Activated CD4-positive, alpha-beta T cell treated with anti-CD3 and anti-CD28 coated beads, Interleukin-2, Interleukin-4, amounts not matched to agents 100 ng/mL and 50 ng/mL, durations not matched to agents 16 hours and 8 hours (primary cell): ENCODE data around the gene PCDHA4.
"Not testable (repeated sequence)": the region's sequence is repeated elsewhere in the genome, so short reads cannot be mapped to it uniquely, and the experiment has no call there.

Experiments used
- DNase-seq: peaks from one replicate; pipeline ENCODE4 v3.0.0-alpha.2; 2020; ENCODE audit warnings: low spot score

Gene PCDHA4

DNA sequence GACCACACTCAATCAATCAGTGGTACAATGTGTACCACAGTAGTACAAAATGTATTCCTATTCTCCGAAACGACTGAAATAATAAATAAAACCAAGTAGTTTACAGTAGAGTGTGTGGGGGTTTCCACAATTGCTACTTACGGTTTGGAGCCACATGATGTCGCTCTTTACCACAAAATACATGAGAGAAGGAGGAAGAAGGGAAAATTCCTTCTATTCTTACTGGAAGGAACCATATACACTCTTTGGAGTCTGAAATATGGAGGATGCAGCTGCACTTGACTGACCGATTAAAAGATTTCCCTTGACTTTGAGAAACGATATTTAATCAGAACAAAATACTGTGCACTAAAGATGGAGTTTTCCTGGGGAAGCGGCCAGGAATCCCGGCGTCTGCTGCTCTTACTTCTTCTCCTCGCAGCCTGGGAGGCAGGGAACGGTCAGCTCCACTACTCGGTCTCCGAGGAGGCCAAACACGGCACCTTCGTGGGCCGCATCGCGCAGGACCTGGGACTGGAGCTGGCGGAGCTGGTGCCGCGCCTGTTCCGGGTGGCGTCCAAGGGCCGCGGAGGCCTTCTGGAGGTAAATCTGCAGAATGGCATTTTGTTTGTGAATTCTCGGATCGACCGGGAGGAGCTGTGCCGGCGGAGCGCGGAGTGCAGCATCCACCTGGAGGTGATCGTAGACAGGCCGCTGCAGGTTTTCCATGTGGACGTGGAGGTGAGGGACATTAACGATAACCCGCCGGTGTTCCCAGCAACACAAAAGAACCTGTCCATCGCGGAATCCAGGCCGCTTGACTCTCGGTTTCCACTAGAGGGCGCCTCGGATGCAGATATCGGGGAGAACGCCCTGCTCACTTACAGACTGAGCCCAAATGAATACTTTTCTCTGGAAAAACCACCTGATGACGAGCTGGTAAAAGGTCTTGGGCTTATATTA is at the start of gene PCDHA4:
Gene PCDHA4, plus strand, starts transcription at position 235 of the 942 bp plus-strand sequence.
- peak; percentile 17 for DNase-seq

DNA sequence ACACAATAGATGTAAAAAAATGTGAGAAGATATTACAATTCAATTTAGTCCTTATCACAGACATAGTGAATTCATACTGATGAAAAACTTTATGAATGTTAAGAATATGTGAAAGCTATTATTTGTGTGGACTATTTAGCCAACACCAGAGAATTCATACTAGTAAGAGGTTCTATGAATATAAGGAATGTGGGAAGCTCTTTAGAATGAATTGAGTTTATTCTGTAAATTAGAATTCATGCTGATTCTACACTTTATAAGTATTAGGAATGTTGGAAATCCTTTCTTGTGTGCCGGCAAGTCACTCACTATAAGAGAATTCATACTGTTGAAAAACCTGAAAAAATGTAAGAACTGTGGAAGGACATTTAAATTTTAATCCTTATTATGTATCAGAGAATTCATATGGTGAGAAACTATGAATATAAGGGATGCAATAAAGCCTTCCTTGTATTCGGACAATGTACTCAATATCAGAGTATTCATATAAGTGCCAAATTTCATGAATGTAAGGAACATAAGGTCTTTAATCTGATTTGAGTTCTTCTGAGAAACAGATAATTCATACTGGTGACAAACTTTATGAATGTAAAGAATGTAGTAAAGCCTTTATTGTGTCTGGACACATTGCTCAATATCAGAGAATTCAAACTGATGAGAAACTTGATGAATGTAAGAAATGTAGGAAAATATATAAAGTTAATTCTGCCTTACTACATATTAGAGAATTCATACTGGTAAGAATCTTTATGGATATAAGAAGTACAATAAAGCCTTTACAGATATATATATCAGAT is 42.5 kb upstream of the PCDHA4 start:
- DNase-seq = no peak

DNA sequence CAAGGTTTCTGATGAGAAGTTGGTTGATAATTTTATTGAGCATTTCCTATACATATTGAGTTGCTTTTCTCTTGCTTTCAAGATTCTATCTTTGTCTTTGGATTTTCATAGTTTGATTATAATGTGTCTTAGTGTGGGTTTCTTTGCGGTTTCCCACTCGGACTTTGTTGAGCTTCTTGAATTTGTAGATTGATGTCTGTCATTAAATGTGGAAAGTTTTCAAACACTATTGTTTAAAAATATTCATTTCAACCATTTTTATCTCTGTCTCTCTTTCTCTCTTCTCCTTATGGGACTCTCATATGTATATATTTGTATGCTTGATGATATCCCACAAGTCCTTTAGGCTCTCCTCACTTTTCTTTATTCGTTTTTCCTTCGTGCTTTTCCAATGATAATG is 39.4 kb upstream of the PCDHA4 start:
- DNase-seq = no peak

DNA sequence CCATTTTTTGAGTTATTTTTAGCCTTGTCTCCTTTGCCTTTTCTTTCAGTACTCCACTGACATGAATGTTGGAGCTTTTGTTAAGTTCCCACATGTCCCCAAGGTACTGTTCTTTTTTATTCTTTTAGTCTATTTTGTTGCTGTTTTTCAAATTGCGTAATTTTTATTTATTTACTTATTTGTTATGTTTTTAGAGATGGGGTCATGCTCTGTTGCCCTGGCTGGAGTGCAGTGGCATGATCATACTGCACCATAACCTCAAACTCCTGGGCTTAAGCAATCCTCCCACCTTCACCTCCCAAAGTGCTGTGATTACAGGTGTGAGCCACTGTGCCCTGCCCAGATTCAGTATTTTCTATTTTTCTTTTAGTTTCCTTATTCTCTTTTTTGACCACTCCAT is 26.4 kb upstream of the PCDHA4 start:
- DNase-seq = no peak

DNA sequence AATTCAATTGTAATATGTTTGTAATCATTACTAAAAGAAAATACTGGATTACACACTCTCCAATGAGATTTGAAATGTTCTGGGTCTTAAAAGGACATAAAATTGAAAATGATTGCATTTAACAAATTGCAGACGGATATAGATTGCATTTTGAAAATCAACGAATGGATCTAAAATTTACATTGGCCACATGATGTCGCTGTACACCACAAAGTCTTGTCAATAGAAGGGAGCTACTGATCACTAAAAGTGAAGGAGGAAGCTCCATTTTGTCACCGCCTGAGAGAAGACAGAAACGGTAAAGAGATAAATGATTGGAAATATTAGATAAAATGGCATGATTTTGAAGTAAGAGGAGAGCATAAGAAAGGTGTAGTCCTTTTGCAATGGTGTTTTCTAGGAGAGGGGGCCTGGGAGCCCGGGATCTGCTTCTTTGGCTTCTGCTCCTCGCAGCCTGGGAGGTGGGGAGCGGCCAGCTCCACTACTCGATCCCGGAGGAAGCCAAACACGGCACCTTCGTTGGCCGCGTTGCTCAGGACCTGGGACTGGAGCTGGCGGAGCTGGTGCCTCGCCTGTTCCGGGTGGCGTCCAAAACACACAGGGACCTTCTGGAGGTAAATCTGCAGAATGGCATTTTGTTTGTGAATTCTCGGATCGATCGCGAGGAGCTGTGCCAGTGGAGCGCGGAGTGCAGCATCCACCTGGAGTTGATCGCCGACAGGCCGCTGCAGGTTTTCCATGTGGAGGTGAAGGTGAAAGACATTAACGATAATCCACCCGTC is 20.8 kb upstream of the PCDHA4 start, which contains the start of gene PCDHA1:
Gene PCDHA1, plus strand, starts transcription at position 236 of the 782 bp plus-strand sequence.
- no peak for DNase-seq

DNA sequence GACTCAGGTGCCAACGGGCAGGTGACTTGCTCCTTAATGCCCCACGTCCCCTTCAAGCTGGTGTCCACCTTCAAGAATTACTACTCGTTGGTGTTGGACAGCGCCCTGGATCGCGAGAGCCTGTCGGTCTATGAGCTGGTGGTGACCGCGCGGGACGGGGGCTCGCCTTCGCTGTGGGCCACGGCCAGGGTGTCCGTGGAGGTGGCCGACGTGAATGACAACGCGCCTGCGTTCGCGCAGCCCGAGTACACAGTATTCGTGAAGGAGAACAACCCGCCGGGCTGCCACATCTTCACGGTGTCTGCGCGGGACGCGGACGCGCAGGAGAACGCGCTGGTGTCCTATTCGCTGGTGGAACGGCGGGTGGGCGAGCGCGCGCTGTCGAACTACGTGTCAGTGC is 19.4 kb upstream of the PCDHA4 start:
- not testable (repeated sequence) for DNase-seq

DNA sequence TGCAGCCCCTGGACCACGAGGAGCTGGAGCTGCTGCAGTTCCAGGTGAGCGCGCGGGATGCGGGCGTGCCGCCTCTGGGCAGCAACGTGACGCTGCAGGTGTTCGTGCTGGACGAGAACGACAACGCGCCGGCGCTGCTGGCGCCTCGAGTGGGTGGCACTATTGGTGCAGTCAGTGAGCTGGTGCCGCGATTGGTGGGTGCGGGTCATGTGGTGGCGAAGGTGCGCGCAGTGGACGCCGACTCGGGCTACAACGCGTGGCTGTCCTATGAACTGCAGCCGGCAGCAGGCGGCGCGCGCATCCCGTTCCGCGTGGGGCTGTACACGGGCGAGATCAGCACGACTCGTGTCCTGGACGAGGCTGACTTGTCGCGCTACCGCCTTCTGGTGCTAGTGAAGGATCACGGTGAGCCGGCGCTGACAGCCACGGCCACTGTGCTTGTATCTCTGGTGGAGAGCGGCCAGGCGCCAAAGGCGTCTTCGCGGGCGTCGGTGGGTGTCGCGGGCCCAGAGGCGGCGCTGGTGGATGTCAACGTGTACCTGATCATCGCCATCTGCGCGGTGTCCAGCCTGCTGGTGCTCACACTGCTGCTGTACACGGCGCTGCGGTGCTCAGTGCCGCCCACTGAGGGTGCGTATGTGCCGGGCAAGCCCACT is 18.9 kb upstream of the PCDHA4 start:
- not testable (repeated sequence) for DNase-seq

DNA sequence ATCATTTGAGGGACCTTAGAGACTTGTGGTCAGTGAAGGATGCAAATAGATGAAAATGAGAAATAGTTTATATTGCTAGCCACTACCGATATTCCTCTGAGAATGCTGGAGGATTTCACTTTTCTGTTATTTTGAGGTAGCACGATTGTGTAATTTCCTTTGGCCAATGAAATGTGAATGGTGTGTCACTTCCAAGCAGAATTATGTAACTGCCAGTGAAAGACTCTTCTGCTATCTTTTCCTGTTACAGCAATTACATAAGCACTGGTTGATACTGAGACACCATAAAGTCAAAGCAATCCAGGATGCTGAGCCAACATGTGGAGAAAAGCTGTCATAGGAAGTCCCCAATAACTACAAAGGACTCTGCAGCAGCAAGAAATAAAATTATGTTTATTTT is 15.8 kb upstream of the PCDHA4 start:
- DNase-seq = no peak

DNA sequence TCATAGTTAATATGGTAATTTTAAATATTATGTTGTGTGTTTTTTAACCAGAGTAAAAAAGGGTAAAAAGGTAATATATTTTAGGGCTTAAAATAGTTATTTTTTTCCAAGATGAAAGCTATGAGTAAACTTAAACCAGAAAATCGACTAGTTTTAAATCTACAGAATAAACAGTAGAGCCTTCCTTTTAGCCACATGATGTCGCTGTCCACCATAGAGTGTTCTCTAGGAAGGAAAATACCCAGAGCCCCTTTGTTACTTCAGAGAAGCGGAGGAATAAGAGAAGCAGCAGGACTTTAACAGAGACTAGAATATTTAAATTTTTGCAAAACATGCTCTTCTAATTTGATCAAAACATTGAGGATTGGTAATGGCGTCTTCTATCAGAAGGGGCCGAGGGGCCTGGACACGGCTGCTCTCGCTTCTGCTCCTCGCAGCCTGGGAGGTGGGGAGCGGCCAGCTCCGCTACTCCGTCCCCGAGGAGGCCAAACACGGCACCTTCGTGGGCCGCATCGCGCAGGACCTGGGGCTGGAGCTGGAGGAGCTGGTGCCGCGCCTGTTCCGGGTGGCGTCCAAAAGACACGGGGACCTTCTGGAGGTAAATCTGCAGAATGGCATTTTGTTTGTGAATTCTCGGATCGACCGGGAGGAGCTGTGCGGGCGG is 12.1 kb upstream of the PCDHA4 start, which contains the start of gene PCDHA2:
Gene PCDHA2, plus strand, starts transcription at position 258 of the 664 bp plus-strand sequence.
- DNase-seq = no peak

DNA sequence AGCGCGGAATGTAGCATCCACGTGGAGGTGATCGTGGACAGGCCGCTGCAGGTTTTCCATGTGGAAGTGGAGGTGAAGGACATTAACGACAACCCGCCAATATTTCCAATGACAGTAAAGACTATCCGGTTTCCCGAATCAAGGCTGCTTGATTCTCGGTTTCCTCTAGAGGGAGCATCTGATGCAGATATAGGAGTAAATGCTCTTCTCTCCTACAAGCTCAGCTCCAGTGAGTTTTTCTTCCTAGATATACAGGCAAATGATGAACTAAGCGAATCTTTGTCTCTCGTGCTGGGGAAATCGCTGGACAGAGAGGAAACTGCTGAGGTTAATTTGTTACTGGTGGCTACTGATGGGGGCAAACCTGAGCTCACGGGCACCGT is 11.6 kb upstream of the PCDHA4 start:
- DNase-seq = no peak

DNA sequence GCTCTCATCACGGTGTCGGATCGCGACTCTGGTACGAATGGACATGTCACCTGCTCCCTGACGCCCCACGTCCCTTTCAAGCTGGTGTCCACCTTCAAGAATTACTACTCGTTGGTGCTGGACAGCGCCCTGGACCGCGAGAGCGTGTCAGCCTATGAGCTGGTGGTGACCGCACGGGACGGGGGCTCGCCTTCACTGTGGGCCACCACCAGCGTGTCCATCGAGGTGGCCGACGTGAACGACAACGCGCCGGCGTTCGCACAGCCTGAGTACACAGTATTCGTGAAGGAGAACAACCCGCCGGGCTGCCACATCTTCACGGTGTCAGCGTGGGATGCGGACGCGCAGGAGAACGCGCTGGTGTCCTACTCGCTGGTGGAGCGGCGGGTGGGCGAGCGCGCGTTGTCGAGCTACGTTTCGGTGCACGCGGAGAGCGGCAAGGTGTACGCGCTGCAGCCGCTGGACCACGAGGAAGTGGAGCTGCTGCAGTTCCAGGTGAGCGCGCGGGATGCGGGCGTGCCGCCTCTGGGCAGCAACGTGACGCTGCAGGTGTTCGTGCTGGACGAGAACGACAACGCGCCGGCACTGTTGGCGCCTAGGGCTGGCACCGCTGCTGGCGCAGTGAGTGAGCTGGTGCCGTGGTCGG is 10.7 kb upstream of the PCDHA4 start:
- not testable (repeated sequence) for DNase-seq

DNA sequence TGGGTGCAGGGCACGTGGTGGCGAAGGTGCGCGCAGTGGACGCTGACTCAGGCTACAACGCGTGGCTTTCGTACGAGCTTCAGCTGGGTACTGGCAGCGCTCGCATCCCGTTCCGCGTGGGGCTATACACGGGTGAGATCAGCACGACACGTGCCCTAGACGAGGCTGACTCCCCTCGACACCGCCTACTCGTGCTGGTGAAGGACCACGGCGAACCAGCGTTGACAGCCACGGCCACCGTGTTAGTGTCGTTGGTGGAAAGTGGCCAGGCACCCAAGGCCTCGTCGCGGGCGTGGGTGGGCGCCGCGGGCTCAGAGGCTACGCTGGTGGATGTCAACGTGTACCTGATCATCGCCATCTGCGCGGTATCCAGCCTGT is 10.2 kb upstream of the PCDHA4 start:
- DNase-seq = no peak

DNA sequence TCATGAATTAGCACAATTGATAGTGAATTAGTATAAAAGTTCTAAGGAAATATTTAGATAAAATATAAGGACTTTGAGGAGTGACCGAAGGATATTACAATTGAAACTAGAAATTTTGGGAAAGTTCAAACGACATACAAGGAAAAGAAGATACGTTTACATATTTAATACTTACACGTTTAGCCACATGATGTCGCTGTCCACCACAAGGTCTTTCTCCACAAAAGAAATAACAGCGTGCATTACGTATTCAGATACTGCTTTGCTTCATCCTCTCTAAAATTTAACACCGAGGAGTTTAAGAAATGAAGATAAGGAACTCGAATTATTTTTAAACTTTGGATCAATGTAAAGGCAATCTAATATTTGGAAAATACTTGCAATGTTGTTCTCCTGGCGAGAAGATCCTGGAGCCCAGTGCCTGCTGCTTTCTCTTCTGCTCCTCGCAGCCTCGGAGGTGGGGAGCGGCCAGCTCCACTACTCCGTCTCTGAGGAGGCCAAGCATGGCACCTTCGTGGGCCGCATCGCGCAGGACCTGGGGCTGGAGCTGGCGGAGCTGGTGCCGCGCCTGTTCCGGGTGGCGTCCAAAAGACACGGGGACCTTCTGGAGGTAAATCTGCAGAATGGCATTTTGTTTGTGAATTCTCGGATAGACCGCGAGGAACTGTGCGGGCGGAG is 5.9 kb upstream of the PCDHA4 start, which contains the start of gene PCDHA3:
Gene PCDHA3, plus strand, starts transcription at position 242 of the 678 bp plus-strand sequence.
- DNase-seq = no peak

DNA sequence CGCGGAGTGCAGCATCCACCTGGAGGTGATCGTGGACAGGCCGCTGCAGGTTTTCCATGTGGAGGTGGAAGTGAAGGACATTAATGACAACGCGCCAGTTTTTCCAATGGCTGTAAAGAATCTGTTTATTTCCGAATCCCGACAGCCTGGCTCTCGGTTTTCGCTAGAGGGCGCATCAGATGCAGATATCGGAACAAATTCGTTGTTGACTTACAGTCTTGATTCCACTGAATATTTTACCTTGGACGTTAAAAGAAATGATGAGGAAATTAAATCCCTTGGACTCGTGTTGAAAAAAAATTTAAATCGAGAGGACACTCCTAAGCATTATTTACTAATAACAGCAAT is 5.4 kb upstream of the PCDHA4 start:
- DNase-seq = no peak

DNA sequence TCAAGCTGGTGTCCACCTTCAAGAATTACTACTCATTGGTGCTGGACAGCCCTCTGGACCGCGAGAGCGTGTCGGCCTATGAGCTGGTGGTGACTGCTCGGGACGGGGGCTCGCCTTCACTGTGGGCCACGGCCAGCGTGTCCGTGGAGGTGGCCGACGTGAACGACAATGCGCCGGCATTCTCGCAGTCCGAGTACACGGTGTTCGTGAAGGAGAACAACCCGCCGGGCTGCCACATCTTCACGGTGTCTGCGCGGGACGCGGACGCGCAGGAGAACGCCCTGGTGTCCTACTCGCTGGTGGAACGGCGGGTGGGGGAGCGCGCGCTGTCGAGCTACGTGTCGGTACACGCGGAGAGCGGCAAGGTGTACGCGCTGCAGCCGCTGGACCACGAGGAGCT is 4.5 kb upstream of the PCDHA4 start:
- not testable (repeated sequence) for DNase-seq

DNA sequence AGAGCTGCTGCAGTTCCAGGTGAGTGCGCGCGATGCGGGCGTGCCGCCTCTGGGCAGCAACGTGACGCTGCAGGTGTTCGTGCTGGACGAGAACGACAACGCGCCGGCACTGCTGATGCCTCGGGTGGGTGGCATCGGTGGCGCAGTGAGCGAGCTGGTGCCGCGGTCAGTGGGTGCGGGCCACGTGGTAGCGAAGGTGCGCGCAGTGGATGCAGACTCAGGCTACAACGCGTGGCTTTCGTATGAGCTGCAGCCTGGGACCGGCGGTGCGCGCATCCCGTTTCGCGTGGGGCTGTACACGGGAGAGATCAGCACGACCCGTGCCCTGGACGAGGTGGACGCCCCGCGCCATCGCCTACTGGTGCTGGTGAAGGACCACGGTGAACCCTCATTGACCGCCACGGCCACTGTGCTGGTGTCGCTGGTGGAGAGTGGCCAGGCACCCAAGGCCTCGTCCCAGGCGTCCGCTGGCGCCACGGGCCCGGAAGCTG is 4.0 kb upstream of the PCDHA4 start:
- no peak for DNase-seq

DNA sequence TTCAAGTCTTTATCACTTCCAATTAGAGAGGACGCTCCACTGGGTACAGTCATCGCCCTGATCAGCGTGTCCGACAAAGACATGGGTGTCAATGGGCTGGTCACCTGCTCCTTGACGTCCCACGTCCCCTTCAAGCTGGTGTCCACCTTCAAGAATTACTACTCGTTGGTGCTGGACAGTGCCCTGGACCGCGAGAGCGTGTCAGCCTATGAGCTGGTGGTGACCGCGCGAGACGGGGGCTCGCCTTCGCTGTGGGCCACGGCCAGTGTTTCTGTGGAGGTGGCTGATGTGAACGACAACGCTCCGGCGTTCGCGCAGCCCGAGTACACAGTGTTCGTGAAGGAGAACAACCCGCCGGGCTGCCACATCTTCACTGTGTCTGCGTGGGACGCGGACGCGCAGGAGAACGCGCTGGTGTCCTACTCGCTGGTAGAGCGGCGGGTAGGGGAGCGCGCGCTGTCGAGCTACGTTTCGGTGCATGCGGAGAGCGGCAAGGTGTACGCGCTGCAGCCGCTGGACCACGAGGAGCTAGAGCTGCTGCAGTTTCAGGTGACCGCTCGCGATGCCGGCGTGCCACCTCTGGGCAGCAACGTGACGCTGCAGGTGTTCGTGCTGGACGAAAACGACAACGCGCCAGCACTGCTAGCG is 1.5 kb downstream of the PCDHA4 start:
- not testable (repeated sequence) for DNase-seq

DNA sequence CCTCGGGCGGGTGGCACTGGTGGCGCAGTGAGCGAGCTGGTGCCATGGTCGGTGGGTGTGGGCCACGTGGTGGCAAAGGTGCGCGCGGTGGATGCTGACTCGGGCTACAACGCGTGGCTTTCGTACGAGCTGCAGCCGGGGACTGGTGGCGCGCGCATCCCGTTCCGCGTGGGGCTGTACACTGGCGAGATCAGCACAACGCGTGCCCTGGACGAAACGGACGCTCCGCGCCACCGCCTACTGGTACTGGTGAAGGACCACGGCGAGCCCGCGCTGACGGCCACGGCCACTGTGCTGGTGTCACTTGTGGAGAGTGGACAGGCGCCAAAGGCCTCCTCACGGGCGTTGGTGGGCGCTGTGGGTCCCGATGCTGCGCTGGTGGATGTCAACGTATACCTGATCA is 2.0 kb downstream of the PCDHA4 start:
- no peak for DNase-seq
